HG03066 (cell line): Measurements from ENCODE around the gene RPS27A.
"Not testable (repeated sequence)": the region's sequence is repeated elsewhere in the genome, so short reads cannot be mapped to it uniquely, and the experiment has no call there.

Experiments used
- ATAC-seq: cut with Tn5 transposase; IDR thresholded peaks from one replicate; pipeline ENCODE4 v1.9.1; 2021; ENCODE audit warnings: low read depth; ENCODE audit not compliant: unreplicated experiment

The RPS27A gene

GRCh38 chr2:55232084-55232862 lies at the start of gene RPS27A, which contains the start of gene CLHC1:
Gene RPS27A (plus strand): TSS chr2:55232688. CDS start chr2:55232825, 137 bp downstream.
Gene CLHC1 (minus strand): TSS chr2:55232293. CDS start chr2:55222411, 9,882 bp downstream.
- peak; percentile 86 for ATAC-seq

GRCh38 chr2:55186837-55187236 lies 45.7 kb upstream of the RPS27A start:
- ATAC-seq, result not testable (repeated sequence)

GRCh38 chr2:55191888-55192287 lies 40.6 kb upstream of the RPS27A start:
- ATAC-seq, result not testable (repeated sequence)

- ATAC-seq, result no peak
Measured at GRCh38 chr2:55196526-55196925, 36.0 kb upstream of the RPS27A start.

GRCh38 chr2:55200416-55200815 lies 32.1 kb upstream of the RPS27A start:
- ATAC-seq, result no peak

GRCh38 chr2:55204536-55204935 lies 28.0 kb upstream of the RPS27A start:
- ATAC-seq, result no peak

GRCh38 chr2:55204950-55205349 lies 27.5 kb upstream of the RPS27A start:
- no peak for ATAC-seq

GRCh38 chr2:55213822-55214221 lies 18.7 kb upstream of the RPS27A start:
- no peak for ATAC-seq

GRCh38 chr2:55223958-55224760 lies 8.3 kb upstream of the RPS27A start:
- no peak for ATAC-seq

- ATAC-seq, result no peak
Measured at GRCh38 chr2:55224761-55225261, 7.7 kb upstream of the RPS27A start.

- no peak for ATAC-seq
Measured at GRCh38 chr2:55225481-55226020, 6.9 kb upstream of the RPS27A start.

GRCh38 chr2:55227437-55228225 lies 4.9 kb upstream of the RPS27A start:
- ATAC-seq, result not testable (repeated sequence)

- ATAC-seq, result no peak
Measured at GRCh38 chr2:55228226-55228563, 4.3 kb upstream of the RPS27A start.

- no peak for ATAC-seq
Measured at GRCh38 chr2:55229221-55229620, 3.3 kb upstream of the RPS27A start.

GRCh38 chr2:55230551-55230950 lies 1.9 kb upstream of the RPS27A start:
- no peak for ATAC-seq

GRCh38 chr2:55231546-55232083 lies 873 bp upstream of the RPS27A start:
- peak; percentile 6 for ATAC-seq

- peak; percentile 26 for ATAC-seq
Measured at GRCh38 chr2:55232863-55233657, 572 bp downstream of the RPS27A start.

- no peak for ATAC-seq
Measured at GRCh38 chr2:55233658-55233940, 1.1 kb downstream of the RPS27A start.

GRCh38 chr2:55235724-55236538 lies 3.4 kb downstream of the RPS27A start:
- ATAC-seq, result no peak
